ENCODE results near the gene ZNF765. TPM values are rescaled to one million over a fixed set of nuclear protein-coding genes. Genes with fewer than 3 reads are reported as not detected.
"Not testable (repeated sequence)": the region's sequence is repeated elsewhere in the genome, so short reads cannot be mapped to it uniquely, and the experiment has no call there.

Gene ZNF765
- total RNA-seq, 1 donor from 2014 or later: 14.9 TPM

GRCh38 chr19:53423680-53424079 lies 28.7 kb downstream of the ZNF765 start:
- H3K27ac ChIP-seq; H3K4me3 Mint-ChIP-seq; H3K4me3 ChIP-seq; H4K20me1 ChIP-seq (ENCODE audit: low read depth); H3K9me3 Mint-ChIP-seq; H3K27ac Mint-ChIP-seq; H3K36me3 ChIP-seq; H3K4me1 Mint-ChIP-seq; H3K4me1 ChIP-seq; H3K9ac ChIP-seq; H3K79me2 ChIP-seq (ENCODE audit: low read depth); H3K27me3 Mint-ChIP-seq (ENCODE audit: insufficient read depth, low read depth); H3K36me3 Mint-ChIP-seq; H2AFZ ChIP-seq (replicated peaks); H3K9me3 ChIP-seq (ENCODE audit: low read depth); H3K27me3 ChIP-seq; H3K4me2 ChIP-seq; H3F3A ChIP-seq (ENCODE audit: low read depth): not testable (repeated sequence)
- peak; percentile 43 for DNase-seq (ENCODE audit: low spot score)
- peak; percentile 33 for TF ChIP-seq CTCF (IDR thresholded peaks at IDR 0.05)

- no peak overlapping the region for H3K4me3 ChIP-seq
Measured at GRCh38 chr19:53424968-53425597, 30.1 kb downstream of the ZNF765 start.

GRCh38 chr19:53431399-53432087 lies 36.6 kb downstream of the ZNF765 start, which contains the start of gene ZNF761:
TSS of gene ZNF761 (plus strand) at chr19:53431984. CDS start at chr19:53447269, 15,285 bp downstream.
- Mint-ChIP-seq H3K9me3 (no peaks in the 10 kb centered on the region), H3K4me3 (peak within 1 kb of the TSS; percentile 94), H3K27me3 (ENCODE audit: insufficient read depth, low read depth) (no peaks in the 10 kb centered on the region), H3K27ac (no peak within 1 kb of the TSS), H3K36me3 (peaks cover 17% of the 10 kb centered on the region), H3K4me1 (peaks cover 10% of the 10 kb centered on the region)
- Histone ChIP-seq H3K27me3 (no peaks in the 10 kb centered on the region), H2AFZ (replicated peaks) (peak within 1 kb of the TSS; percentile 66), H3K9me3 (ENCODE audit: low read depth) (no peaks in the 10 kb centered on the region), H3K9ac (peak within 1 kb of the TSS; percentile 43), H3K27ac (no peak within 1 kb of the TSS), H3K4me3 (peak within 1 kb of the TSS; percentile 77), H3K4me1 (no peaks in the 10 kb centered on the region), H3F3A (ENCODE audit: low read depth) (no peaks in the 10 kb centered on the region), H4K20me1 (ENCODE audit: low read depth) (no peaks in the 10 kb centered on the region), H3K4me2 (peak within 1 kb of the TSS; percentile 88), H3K36me3 (no peaks in the 10 kb centered on the region), H3K79me2 (ENCODE audit: low read depth) (peaks cover 17% of the 10 kb centered on the region)
- TF ChIP-seq EZH2phosphoT487 (IDR thresholded peaks at IDR 0.05) (no peak), EZH2 (IDR thresholded peaks at IDR 0.05) (no peak), CTCF (IDR thresholded peaks at IDR 0.05) (peak; percentile 45)
- peak; percentile 97 for DNase-seq (ENCODE audit: low spot score)

More at GRCh38 chr19:53424968-53425597, 30.1 kb downstream of the ZNF765 start:
- Mint-ChIP-seq H3K36me3 (no peaks in the 10 kb centered on the region), H3K4me1 (no peaks in the 10 kb centered on the region), H3K9me3 (no peaks in the 10 kb centered on the region), H3K4me3 (no peak overlapping the region), H3K27me3 (ENCODE audit: insufficient read depth, low read depth) (no peaks in the 10 kb centered on the region), H3K27ac (no peak overlapping the region)
- TF ChIP-seq CTCF (IDR thresholded peaks at IDR 0.05) (peak; percentile 81), EZH2phosphoT487 (IDR thresholded peaks at IDR 0.05) (no peak), EZH2 (IDR thresholded peaks at IDR 0.05) (no peak)
- peak; percentile 86 for DNase-seq (ENCODE audit: low spot score)
- Histone ChIP-seq H3K9me3 (ENCODE audit: low read depth) (no peaks in the 10 kb centered on the region), H3F3A (ENCODE audit: low read depth) (no peaks in the 10 kb centered on the region), H3K4me1 (no peaks in the 10 kb centered on the region), H3K27me3 (no peaks in the 10 kb centered on the region), H3K27ac (no peak overlapping the region), H3K36me3 (no peaks in the 10 kb centered on the region), H2AFZ (replicated peaks) (no peak overlapping the region), H3K4me2 (no peak overlapping the region), H4K20me1 (ENCODE audit: low read depth) (no peaks in the 10 kb centered on the region), H3K79me2 (ENCODE audit: low read depth) (no peaks in the 10 kb centered on the region), H3K9ac (no peak overlapping the region)
